NT2/D1 (cell line): ENCODE measurements around the gene RAD54L2.

ENCODE experiments used
- DNase-seq: peaks from one replicate; pipeline ENCODE4 v3.0.0-alpha.2; 2011; ENCODE audit warnings: low read depth, low spot score
- H3K27me3 ChIP-seq: 2 replicates; pipeline ENCODE4 v1.6.0; 2011; ENCODE audit warnings: mild to moderate bottlenecking; ENCODE audit not compliant: insufficient read length, insufficient read depth
- H3K36me3 ChIP-seq: 2 replicates; pipeline ENCODE4 v1.6.1; 2011; ENCODE audit warnings: mild to moderate bottlenecking, low read length, mixed read lengths; ENCODE audit not compliant: insufficient read depth, insufficient read length
- H3K4me1 ChIP-seq: 2 replicates; pipeline ENCODE4 v1.5.1; 2011; ENCODE audit not compliant: insufficient read depth, insufficient read length
- H3K4me3 ChIP-seq: 2 replicates; pipeline ENCODE4 v1.5.1; 2011; ENCODE audit warnings: low read depth; ENCODE audit not compliant: insufficient read length
- H3K9ac ChIP-seq: 2 replicates; pipeline ENCODE4 v1.6.0; 2011; ENCODE audit warnings: low read depth; ENCODE audit not compliant: insufficient read length
- H3K9me3 ChIP-seq: 2 replicates; pipeline ENCODE4 v1.5.1; 2011; ENCODE audit warnings: mild to moderate bottlenecking, low read length; ENCODE audit not compliant: insufficient read depth
- SUZ12 ChIP-seq: IDR thresholded peaks from 2 replicates; pipeline ENCODE4 v1.6.1; 2011; ENCODE audit not compliant: insufficient read length, insufficient read depth; ENCODE audit errors: extremely low read depth
- YY1 ChIP-seq: IDR thresholded peaks from 2 replicates; pipeline ENCODE4 v1.6.1; 2011; ENCODE audit not compliant: insufficient read length, insufficient read depth
- ZNF274 ChIP-seq: IDR thresholded peaks from 2 replicates; pipeline ENCODE4 v1.6.1; 2011; ENCODE audit warnings: mild to moderate bottlenecking, low read depth, low read length

Gene RAD54L2

DNA sequence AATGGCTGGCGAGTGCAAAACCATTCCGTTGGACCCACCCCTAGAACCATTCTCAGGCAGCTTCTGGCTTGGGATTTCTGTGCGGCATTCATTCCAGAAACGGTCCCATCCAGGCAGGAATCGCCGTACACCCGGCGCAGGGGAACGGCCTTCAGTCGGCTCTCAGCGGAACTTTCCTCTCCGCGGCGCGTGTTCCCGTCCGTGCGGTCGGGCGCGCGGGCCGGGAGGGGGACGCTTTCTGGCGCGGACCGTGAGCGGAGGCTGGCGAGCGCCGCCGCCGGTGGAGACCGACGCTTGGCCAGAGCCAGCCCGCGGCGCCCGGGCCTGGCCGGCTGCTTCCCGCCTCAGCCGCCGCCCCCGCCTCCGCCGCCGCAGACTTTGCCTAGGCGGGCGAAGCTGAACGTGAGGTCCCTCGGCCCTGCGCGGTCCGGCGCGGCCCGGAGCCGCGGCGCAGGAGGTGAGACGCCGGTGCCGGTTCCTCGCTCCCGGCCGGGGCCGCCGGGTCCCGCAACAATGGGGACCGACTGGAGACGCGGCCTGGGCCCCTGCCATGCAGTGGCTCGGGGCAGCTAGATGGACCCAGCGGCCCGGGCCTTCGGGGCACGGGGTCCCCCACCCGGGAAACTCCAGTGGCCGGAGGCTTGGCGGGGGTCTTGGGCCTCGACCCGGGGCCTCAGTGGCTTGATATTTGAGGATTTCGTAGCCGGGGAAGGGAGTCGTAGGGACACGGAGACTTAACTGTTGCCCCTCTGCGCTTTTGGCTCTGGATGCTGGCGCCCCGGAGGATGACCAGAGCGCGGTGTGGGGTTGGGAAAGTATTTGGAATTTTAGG is at the start of gene RAD54L2:
RAD54L2 (plus strand) TSS at position 261 of the 832 bp plus-strand sequence. CDS start 51,702 bp downstream, outside the sequence.
- peak; percentile 76 for DNase-seq
- H3K4me1 ChIP-seq, result no peaks in the 10 kb centered on the region
- no peaks in the 10 kb centered on the region for H3K27me3 ChIP-seq
- TF ChIP-seq ZNF274 (no peak), YY1 (no peak), SUZ12 (no peak)
- peak within 1 kb of the TSS; percentile 94 for H3K9ac ChIP-seq
- H3K4me3 ChIP-seq, result peak within 1 kb of the TSS; percentile 87
- peaks cover 25% of the 10 kb centered on the region for H3K36me3 ChIP-seq
- H3K9me3 ChIP-seq, result no peaks in the 10 kb centered on the region

- Histone ChIP-seq H3K36me3 (peaks cover 15% of the 10 kb centered on the region), H3K9me3 (no peaks in the 10 kb centered on the region), H3K9ac (peak overlapping the region; percentile 89), H3K4me3 (peak overlapping the region; percentile 73), H3K27me3 (no peaks in the 10 kb centered on the region), H3K4me1 (peaks cover 5% of the 10 kb centered on the region)
- no peak for TF ChIP-seq ZNF274
- no peak for TF ChIP-seq YY1
- TF ChIP-seq SUZ12, result no peak
- DNase-seq, result peak; percentile 87
These were observed 39.4 kb upstream of the RAD54L2 start for GRCh38 chr3:51498876-51499738.

- Histone ChIP-seq H3K9ac (peak overlapping the region; percentile 15), H3K4me1 (peaks cover 5% of the 10 kb centered on the region), H3K4me3 (peak overlapping the region; percentile 73), H3K36me3 (peaks cover 10% of the 10 kb centered on the region), H3K9me3 (no peaks in the 10 kb centered on the region), H3K27me3 (no peaks in the 10 kb centered on the region)
- no peak for DNase-seq
- TF ChIP-seq ZNF274 (no peak), SUZ12 (no peak), YY1 (no peak)
These were observed 37.8 kb upstream of the RAD54L2 start for GRCh38 chr3:51500632-51501131.

DNA sequence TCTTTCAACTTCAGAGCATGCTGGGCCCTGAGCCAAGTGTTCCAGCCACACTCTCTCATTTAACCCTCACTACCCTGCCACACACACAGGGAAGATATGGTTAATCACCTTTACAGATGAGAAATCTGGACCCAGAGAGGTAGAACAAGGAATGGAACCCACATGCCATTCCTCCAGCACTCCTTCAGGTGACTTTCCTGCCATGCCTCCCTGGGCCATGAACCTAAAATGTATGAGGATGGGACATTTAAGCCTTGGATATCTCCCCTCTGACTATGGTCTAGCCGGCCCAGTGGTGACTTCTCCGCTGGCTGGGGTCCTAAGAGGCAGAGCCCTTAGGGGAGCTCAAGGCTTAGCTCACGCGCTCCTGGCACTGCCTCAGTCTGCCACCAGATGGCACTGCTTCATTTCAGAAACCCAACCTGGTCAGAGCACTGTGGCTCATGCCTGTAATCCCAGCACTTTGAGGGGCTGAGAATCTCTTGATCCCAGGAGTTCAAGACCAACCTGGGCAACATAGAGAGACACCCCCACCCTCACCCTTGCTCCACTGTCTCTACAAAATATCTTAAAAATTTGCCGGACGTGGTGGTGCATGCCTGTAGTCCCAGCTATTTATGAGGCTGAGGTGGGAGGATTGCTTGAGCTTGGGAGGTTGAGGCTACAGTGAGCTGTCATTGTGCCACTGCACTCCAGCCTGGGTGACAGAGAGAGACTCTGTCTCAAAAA is 36.5 kb upstream of the RAD54L2 start:
- Histone ChIP-seq H3K36me3 (no peaks in the 10 kb centered on the region), H3K9me3 (no peaks in the 10 kb centered on the region), H3K27me3 (no peaks in the 10 kb centered on the region), H3K4me3 (no peak overlapping the region), H3K4me1 (peaks cover 5% of the 10 kb centered on the region), H3K9ac (peak overlapping the region; percentile 14)
- DNase-seq, result peak; percentile 84
- TF ChIP-seq ZNF274 (no peak), YY1 (no peak), SUZ12 (no peak)

DNA sequence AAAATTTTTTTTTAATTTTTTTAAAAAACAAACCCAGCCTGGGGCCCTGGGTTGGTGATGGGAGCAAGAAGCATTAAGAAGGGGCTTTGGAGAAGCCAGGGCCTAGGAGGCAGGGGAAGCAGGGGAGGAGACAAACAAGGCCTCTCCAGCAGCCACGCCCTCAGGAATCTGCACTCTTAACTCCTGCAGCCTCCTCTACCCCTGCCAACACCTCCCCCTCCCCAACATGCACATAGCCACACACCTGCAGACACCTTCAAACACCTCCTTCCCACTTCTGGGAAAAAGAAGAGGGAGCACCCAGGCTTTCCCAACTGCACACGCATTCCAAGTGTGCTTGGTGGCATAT is 36.0 kb upstream of the RAD54L2 start:
- TF ChIP-seq YY1 (no peak), SUZ12 (no peak), ZNF274 (no peak)
- Histone ChIP-seq H3K9me3 (no peaks in the 10 kb centered on the region), H3K9ac (no peak overlapping the region), H3K27me3 (no peaks in the 10 kb centered on the region), H3K4me1 (peaks cover 5% of the 10 kb centered on the region), H3K4me3 (no peak overlapping the region), H3K36me3 (no peaks in the 10 kb centered on the region)
- no peak for DNase-seq

- Histone ChIP-seq H3K36me3 (no peaks in the 10 kb centered on the region), H3K9me3 (no peaks in the 10 kb centered on the region), H3K4me3 (no peak overlapping the region), H3K27me3 (no peaks in the 10 kb centered on the region), H3K4me1 (peaks cover 5% of the 10 kb centered on the region), H3K9ac (no peak overlapping the region)
- no peak for TF ChIP-seq YY1
- DNase-seq, result no peak
These were observed 35.5 kb upstream of the RAD54L2 start for GRCh38 chr3:51503007-51503406.
